ENCODE results near the gene BRPF1.

- TF ChIP-seq CTCF (conservative IDR thresholded peaks at IDR 0.05; ENCODE audit: low read depth in 2 of 2): no peak
- TF ChIP-seq EZH2phosphoT487 (IDR thresholded peaks at IDR 0.05; ENCODE audit: unreplicated experiment): no peak
- no peak for TF ChIP-seq EZH2 (IDR thresholded peaks at IDR 0.05; ENCODE audit: low read depth, unreplicated experiment)
Observed at GRCh38 chr3:9786209-9786739, 54.7 kb downstream of the BRPF1 start.
